Right lung (tissue), 5 donors: Measurements from ENCODE around the gene TRIM44. TPM values are rescaled to one million over a fixed set of nuclear protein-coding genes. Genes with fewer than 3 reads are reported as not detected.
"Not testable (repeated sequence)": the region's sequence is repeated elsewhere in the genome, so short reads cannot be mapped to it uniquely, and the experiment has no call there.

Experiments used
- DNase-seq, 2 donors: peaks; one replicate each; pipeline ENCODE4 v3.0.0-alpha.2; 2013
- polyA plus RNA-seq, 5 donors: library from polyadenylated mRNA; unstranded; fragments of 120-200 nt; gene quantifications; one replicate each; pipeline versions ENCODE4 v1.2.1 to v1.2.3, GENCODE V29; 2013; ENCODE audit warnings: inconsistent platforms in 1 of 5, low replicate concordance in 1 of 5; ENCODE audit not compliant: insufficient read length in 5 of 5, insufficient read depth in 1 of 5

The TRIM44 gene
- polyA plus RNA-seq, 5 donors = 38.8 to 70.3 (median 67.9) TPM

- DNase-seq = no peak
Measured at GRCh38 chr11:35750981-35751663, 88.5 kb downstream of the TRIM44 start.

GRCh38 chr11:35751664-35752061, 89.1 kb downstream of the TRIM44 start:
- no peak for DNase-seq

DNA sequence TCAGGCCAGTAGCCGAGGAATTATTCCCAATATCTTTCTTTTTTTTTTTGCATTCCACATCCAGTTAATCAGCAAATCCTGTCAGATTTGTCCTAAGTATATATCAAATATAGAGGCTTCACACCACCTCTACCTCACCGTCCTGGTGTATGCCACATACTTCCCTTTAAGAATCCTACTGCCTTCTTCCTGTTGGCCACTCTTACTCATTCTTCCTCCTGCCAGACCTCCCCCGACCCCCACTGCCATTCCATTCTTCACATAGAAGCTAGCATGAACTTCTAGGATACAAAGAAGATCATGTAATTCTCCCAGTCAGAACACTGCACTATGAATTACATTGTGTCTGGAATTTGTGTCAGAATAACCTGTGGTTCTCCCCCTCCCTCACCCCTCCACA, 89.5 kb downstream of the TRIM44 start:
- DNase-seq = no peak

DNA sequence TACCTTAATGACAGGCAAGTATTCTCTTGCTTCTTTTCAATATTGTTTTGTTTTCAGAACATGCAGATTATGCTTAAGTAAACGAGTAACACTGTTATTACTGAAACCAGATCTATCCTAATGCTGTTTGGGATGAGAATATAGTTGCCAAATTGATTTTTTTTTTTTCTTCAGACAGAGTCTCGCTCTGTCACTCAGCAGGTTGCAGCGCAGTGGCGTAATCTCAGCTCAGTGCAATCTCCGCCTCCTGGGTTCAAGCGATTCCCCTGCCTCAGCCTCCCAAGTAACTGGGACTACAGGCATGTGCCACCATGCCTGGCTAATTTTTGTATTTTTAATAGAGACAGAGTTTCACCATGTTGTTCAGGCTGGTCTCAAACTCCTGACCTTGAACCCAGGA, 91.0 kb downstream of the TRIM44 start:
- DNase-seq = not testable (repeated sequence)

DNA sequence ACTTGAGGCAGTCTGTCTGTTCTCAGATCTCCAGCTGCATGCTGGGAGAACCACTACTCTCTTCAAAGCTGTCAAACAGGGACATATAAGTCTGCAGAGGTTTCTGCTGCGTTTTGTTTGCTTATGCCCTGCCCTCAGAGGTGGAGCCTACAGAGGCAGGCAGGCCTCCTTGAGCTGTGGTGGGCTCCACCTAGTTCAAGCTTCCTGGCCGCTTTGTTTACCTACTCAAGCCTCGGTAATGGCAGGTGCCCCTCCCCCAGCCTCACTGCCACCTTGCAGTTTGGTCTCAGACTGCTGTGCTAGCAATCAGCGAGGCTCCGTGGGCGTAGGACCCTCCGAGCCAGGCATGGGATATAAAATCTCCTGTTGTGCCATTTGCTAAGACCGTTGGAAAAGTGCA, 97.4 kb downstream of the TRIM44 start:
- DNase-seq = not testable (repeated sequence)

DNA sequence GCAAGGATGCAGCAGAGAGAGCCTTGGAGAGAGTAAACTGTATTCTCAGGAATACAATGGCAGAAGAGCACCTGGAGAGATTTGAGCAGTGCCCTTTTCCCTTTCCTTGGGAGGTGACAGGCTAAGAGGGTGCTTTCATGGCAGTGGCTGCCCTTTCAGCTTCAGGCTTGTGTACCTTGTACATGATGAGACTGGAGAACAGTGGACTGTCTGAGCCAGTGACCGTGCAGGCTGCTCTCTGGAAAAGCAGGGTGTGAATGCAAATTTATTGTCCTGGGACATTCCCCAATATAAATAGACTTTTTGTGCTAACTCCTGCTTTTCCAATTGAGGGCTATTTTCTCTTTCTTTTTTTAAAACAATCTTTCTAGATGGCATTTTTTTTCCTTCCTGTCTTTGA, 99.3 kb downstream of the TRIM44 start:
- DNase-seq = no peak

DNA sequence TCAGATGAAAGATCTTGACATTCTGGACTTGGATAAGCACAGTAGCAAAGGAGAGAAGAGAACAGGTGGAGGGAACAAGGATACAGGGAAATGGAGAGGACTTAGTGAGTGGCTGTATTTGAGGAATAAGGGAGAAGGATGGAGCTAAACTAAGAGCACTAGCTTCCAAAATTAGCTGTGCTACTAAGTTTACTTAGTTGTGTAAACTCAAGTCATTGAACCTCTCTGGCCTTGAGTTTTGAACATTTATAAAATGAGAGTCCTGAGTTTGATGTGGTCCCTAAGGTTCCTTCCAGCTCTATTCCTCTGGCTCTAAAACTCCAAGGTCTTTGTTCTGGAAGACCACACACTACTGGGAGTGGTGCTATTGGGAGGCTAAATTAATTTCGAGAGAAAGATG, 100.7 kb downstream of the TRIM44 start:
- no peak for DNase-seq

DNA sequence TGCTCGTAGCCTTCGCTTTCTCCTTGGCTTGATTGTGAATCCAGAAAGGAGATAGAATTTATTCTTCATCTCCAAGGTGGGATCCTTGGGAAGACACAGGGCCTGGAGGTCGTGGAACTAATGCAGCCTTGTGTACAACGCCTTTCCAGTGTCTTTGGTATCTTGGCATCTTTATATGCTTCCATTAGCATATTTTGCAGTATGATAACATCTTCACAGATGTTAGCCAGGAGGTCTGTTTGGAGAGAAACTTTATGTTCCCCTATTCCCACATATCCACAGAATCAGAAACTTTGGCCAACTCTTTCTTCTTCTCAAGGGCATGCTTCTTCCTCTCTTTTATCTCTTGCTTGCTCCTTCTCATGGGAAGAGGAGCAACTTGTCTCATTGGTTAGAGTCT, 101.2 kb downstream of the TRIM44 start:
- no peak for DNase-seq

GRCh38 chr11:35764417-35764816, 101.8 kb downstream of the TRIM44 start:
- DNase-seq = no peak

DNA sequence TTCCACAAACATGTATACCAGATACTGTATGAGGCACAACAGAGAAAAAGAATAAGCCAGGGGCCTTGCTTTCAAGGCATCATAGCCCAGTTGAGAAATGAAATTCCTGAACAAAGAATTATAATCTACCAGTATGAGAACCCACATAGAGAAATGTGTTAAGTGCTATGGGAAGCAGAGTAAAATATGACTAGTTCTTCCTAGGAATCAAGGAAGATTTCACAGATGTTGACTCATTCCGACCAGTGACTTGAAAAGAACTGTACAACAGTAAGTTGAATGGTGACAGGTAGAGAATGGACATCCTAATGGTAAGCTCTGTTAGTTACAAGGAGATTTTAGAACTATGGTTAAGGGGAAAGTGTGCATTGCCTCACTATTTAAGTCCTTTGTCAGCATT, 102.6 kb downstream of the TRIM44 start:
- DNase-seq = no peak

DNA sequence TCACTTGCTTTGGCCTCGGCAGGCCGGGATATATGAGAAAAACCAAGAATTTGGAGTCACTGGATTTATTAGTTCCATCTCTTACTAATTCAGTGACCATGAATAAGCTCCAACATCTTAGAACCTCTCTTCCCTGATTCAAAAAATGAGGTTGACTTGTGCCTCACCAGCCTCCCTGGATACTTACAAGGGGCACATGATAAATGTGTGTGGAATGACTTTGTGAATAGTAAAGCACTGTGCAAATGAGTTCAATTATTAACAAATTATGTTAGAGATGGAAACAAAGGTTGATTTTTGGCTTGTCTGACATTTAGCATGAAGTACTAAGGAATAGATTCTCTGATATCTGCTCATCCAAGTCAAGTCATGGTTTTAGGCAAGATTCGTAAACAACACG, 104.1 kb downstream of the TRIM44 start:
- no peak for DNase-seq

- not testable (repeated sequence) for DNase-seq
Measured at GRCh38 chr11:35770425-35770824, 107.8 kb downstream of the TRIM44 start.

DNA sequence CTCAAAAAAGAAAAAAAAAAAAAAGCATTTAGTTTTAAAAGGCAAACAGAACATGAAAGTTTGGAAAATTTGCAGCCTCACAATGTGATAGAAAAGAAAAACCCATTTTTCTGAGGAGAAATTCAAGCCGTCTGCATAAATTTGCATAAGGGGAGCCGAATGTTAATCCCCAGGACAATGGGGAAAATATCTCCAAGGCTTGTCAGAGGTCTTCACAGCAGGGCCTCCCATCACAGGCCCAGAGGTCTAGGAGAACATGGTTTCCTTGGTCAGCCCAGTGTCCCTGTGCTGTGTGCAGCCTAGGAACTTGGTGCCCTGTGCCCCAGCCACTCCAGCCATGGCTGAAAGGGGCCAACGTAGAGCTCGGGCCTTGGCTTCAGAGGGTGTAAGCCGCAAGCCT, 109.1 kb downstream of the TRIM44 start:
- DNase-seq = no peak

DNA sequence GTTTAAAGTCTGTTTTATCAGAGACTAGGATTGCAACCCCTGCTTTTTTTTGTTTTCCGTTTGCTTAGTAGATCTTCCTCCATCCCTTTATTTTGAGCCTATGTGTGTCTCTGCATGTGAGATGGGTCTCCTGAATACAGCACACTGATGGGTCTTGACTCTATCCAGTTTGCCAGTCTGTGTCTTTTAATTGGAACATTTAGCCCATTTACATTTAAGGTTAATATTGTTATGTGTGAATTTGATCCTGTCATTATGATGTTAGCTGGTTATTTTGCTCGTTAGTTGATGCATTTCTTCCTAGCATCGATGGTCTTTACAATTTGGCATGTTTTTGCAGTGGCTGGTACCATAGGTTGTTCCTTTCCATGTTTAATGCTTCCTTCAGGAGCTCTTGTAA, 114.7 kb downstream of the TRIM44 start:
- not testable (repeated sequence) for DNase-seq

GRCh38 chr11:35778943-35779342, 116.4 kb downstream of the TRIM44 start:
- DNase-seq = not testable (repeated sequence)

- no peak for DNase-seq
Measured at GRCh38 chr11:35779409-35779808, 116.8 kb downstream of the TRIM44 start.

DNA sequence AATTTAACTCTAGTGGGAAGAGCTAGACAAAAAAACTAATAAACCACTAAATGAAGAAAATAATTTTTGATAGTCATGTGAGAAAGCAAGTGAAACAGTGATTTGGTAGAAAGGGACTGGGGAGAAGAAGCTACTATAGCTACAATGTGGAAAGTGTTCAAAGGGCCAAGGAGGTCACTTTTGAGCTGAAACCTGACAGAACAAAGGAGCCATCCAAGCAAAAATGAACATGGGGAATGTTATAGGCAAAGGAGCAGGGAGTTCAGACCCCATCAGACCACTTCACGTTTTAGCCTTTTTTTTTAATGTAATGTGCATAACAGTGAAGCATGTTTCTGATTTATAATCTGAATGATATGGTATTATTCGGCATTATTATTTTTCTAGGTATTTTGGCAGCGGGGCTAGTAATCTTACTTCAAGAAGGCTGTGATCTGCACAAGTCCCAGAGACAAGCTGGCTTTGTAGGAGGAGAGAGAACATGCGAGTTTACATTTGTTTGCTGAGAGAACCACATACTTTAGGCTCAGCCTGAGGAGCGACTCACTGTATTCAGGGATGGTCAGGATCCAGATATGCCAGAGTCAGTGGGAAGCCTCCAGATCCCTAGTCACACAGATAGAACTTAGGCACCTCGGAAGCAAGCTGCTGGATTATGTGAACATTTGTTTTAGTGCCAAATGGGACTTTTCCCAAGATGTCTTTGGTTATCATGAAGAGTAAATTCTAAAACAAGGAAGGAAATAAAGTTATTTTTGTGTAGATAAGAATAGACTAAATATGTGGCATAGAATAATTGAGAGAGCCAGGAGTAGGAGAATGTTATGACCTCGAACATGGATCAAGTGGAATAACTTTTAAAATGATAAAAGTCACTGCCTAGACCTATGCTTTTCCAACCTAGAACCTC, 118.6 kb downstream of the TRIM44 start:
- DNase-seq = no peak

GRCh38 chr11:35781861-35782470, 119.4 kb downstream of the TRIM44 start:
- DNase-seq = no peak

DNA sequence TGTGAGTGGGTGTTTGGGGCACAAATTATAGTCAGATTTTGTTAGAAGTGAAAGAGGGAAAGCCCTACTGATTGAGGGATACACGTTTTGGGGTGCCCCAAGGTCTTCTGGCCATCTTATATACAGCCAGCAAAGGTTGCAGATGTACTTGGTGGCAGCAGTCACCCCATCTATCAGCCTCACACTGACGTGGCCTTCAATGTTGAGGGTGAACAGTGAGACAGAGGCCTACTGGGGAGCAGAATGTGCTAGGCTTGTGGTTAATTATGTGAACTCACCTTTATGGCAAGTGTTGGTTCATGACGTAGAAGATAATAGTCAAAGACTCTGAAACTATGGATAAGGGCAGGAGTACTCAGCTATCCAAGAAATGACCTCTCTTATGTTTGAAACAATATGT, 121.2 kb downstream of the TRIM44 start:
- DNase-seq = no peak

DNA sequence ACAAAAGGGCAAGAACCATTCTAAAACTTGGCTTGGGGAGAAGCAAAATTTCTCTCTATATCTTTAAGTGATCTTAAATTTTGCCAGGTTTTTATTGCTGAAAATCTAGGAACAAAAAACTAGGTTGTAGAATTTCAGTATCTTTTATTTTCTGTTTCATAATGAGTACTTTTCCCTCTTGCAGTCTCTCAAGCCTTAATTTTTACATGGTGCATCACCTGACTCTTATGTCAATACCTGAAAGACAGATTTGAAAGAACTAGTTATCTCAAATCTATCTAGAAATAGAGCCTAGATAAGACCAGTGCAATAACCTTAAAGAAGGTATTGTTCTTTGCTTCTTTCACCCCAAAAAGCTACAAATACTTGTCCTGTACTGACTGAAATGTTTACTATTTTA, 122.1 kb downstream of the TRIM44 start:
- DNase-seq = no peak

GRCh38 chr11:35785287-35786167, 123.0 kb downstream of the TRIM44 start:
- no peak for DNase-seq

GRCh38 chr11:35786188-35786587, 123.6 kb downstream of the TRIM44 start:
- no peak for DNase-seq
